ENCODE data around the gene TXNRD3. TPM values are rescaled to one million over a fixed set of nuclear protein-coding genes. Genes with fewer than 3 reads are reported as not detected.
"Not testable (repeated sequence)": the region's sequence is repeated elsewhere in the genome, so short reads cannot be mapped to it uniquely, and the experiment has no call there.

Gene TXNRD3
- total RNA-seq, 1 donor from 2014 or later, result 4.1 TPM

DNA sequence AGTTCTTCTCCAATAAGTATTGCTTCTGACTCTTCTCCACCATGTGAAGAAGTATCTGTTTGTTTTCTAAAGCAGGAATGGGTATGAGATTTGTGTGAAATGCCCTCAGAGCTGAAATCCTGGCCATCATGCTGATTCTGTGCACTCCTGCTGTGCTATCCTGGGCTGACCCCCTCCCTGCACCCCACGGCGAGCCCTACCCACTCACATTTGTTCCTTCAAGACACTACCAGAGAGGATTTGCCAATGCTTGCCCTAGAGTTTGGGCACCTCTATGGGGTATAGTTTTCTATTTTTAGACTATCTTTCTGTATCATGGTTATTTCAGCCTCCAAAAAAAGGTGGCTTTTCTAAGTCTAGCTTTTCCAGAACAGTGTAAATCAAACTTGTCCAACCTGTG lies 18.5 kb downstream of the TXNRD3 start:
- TF ChIP-seq, protein P1, sequence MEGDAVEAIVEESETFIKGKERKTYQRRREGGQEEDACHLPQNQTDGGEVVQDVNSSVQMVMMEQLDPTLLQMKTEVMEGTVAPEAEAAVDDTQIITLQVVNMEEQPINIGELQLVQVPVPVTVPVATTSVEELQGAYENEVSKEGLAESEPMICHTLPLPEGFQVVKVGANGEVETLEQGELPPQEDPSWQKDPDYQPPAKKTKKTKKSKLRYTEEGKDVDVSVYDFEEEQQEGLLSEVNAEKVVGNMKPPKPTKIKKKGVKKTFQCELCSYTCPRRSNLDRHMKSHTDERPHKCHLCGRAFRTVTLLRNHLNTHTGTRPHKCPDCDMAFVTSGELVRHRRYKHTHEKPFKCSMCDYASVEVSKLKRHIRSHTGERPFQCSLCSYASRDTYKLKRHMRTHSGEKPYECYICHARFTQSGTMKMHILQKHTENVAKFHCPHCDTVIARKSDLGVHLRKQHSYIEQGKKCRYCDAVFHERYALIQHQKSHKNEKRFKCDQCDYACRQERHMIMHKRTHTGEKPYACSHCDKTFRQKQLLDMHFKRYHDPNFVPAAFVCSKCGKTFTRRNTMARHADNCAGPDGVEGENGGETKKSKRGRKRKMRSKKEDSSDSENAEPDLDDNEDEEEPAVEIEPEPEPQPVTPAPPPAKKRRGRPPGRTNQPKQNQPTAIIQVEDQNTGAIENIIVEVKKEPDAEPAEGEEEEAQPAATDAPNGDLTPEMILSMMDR (IDR thresholded peaks at IDR 0.05; ENCODE audit: borderline replicate concordance), result no peak
- no peak for DNase-seq

DNA sequence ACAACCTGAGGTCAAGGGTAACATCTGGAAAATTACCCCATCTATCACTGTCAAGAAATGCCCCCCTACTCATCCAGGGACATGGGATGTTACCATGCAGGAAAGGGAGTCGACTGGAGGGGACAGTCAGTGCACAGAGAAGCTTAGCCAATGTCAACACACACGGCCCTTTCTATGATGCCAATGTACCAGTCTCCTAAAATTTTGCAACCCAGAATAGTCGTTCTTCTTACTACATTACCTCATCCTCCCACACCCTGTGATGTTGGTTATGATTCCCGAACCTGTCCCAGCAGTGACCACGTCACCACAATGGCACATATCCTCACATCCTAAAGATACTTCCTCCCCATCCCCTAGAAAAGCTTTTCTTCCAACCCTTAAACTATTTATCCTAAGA lies 20.1 kb downstream of the TXNRD3 start:
- DNase-seq, result no peak
- H3K4me1 ChIP-seq, result peaks cover 10% of the 10 kb centered on the region
- H3K4me3 ChIP-seq, result no peak overlapping the region
- H3K27ac ChIP-seq (replicated peaks), result no peak overlapping the region
- peaks cover 24% of the 10 kb centered on the region for H3K36me3 ChIP-seq
- no peaks in the 10 kb centered on the region for H3K9me3 ChIP-seq (replicated peaks)
- H3K27me3 ChIP-seq (ENCODE audit: low read depth), result no peaks in the 10 kb centered on the region
- intact Hi-C loops (cut with micrococcal nuclease), result no loop called here
- TF ChIP-seq, protein P1 (IDR thresholded peaks at IDR 0.05; ENCODE audit: borderline replicate concordance), result no peak

More for the DNA sequence above, 18.5 kb downstream of the TXNRD3 start:
- intact Hi-C loops (cut with micrococcal nuclease), result no loop called here
- Histone ChIP-seq H3K4me1 (peaks cover 10% of the 10 kb centered on the region), H3K4me3 (no peak overlapping the region), H3K27me3 (ENCODE audit: low read depth) (no peaks in the 10 kb centered on the region), H3K9me3 (replicated peaks) (no peaks in the 10 kb centered on the region), H3K27ac (replicated peaks) (no peak overlapping the region), H3K36me3 (peaks cover 11% of the 10 kb centered on the region)

DNA sequence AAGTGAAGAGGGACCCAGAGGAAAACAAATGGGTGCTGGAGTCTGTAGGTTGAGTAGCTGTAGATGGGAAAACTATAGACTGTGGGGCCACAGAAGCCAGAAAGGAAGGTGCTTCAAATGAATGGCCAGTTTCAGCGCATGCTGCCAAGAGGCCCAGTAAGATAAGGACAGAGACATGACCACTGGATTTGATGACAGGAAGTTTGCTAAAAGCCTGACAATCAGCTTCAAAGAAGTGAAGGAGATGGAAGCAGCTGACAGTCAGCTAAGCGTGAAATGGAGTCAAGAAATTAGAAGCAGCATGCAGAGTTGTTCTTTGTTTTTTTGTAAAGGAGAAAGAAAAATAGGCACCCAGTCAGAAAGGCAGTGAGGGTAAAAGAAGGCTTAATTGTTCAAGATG lies 24.9 kb downstream of the TXNRD3 start:
- no peak overlapping the region for H3K4me3 ChIP-seq
- peaks cover 49% of the 10 kb centered on the region for H3K36me3 ChIP-seq
- TF ChIP-seq, protein P1 (IDR thresholded peaks at IDR 0.05; ENCODE audit: borderline replicate concordance), result no peak
- intact Hi-C loops (cut with micrococcal nuclease), result no loop called here
- no peaks in the 10 kb centered on the region for H3K4me1 ChIP-seq
- H3K27ac ChIP-seq (replicated peaks), result no peak overlapping the region
- no peaks in the 10 kb centered on the region for H3K27me3 ChIP-seq (ENCODE audit: low read depth)
- no peaks in the 10 kb centered on the region for H3K9me3 ChIP-seq (replicated peaks)
- DNase-seq, result no peak

DNA sequence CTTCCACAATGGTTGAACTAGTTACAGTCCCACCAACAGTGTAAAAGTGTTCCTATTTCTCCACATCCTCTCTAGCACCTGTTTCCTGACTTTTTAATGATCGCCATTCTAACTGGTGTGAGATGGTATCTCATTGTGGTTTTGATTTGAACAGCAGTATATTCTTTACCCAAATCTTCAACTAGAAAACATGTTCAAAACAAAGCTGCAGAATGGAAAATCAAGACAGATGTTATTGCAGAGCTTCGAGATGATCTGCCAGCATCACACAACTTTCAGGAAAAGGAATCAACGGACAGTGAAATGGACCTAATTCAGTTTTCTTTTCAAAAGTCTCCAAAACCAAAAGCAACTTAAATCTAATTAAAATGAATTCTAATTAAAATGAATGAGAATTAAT lies 29.2 kb downstream of the TXNRD3 start:
- intact Hi-C loops (cut with micrococcal nuclease); H3K27me3 ChIP-seq (ENCODE audit: low read depth); H3K4me3 ChIP-seq; DNase-seq; H3K9me3 ChIP-seq (replicated peaks); H3K27ac ChIP-seq (replicated peaks): not testable (repeated sequence)
- peaks cover 34% of the 10 kb centered on the region for H3K36me3 ChIP-seq
- peaks cover 16% of the 10 kb centered on the region for H3K4me1 ChIP-seq

DNA sequence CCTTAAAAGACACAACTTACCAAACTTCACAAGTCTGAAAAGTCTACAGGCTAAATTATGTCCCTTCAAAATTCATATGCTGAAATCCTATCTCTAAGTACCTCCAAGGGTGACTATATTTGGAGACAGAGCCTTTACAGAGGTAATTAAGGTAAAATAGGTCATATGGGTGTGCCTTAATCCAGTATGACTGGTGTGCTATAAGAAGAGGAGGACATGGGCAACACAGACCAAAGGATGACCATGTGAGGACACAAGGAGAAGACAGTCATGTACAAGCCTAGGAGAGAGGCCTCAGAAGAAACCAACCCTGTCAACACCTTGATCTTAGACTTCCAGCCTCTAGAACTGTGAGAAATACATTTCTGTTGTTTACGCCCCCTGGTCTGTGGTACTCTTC lies 32.2 kb downstream of the TXNRD3 start:
- no peak for DNase-seq
- no peak overlapping the region for H3K4me3 ChIP-seq
- H3K9me3 ChIP-seq (replicated peaks), result no peaks in the 10 kb centered on the region
- no peak overlapping the region for H3K27ac ChIP-seq (replicated peaks)
- TF ChIP-seq, protein P1 (IDR thresholded peaks at IDR 0.05; ENCODE audit: borderline replicate concordance), result no peak
- H3K4me1 ChIP-seq, result peaks cover 18% of the 10 kb centered on the region
- no peaks in the 10 kb centered on the region for H3K27me3 ChIP-seq (ENCODE audit: low read depth)
- intact Hi-C loops (cut with micrococcal nuclease), result no loop called here
- H3K36me3 ChIP-seq, result peaks cover 6% of the 10 kb centered on the region

DNA sequence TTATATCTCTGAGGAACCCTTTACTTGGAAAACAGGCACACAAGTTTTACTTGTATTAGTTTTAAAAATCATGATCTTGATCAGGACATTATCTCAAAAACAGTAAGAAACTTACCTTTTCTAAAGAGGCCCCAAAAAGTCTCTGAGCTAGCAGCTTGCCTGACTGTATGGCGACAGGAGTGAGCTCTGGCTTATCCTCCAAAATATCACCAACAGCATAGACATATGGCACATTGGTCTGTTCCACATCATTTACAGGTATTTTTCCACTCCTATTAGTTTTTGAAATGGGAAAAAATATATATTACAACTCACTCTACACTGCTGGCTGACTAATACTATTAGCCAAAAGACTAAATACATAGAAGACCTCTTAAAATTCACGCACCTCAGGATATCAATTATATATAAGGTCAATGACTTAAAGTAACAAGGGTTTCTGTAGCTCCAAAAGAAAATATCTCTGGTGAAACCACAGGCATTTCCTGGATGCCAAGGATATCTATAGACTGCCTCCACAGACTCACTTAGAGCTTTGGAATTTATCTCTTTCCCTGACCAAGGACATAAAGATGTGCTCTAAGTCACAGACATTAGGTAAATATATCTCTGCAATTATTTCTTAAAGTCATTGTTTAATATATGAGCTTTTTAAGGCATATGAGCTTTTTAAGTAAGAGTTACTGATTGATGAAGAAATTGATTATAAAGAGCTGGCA lies 33.1 kb downstream of the TXNRD3 start:
- Histone ChIP-seq H3K4me3 (no peak overlapping the region), H3K4me1 (peaks cover 18% of the 10 kb centered on the region), H3K36me3 (no peaks in the 10 kb centered on the region), H3K27ac (replicated peaks) (no peak overlapping the region), H3K27me3 (ENCODE audit: low read depth) (no peaks in the 10 kb centered on the region), H3K9me3 (replicated peaks) (no peaks in the 10 kb centered on the region)
- intact Hi-C loops (cut with micrococcal nuclease), result no loop called here
- TF ChIP-seq, protein P1 (IDR thresholded peaks at IDR 0.05; ENCODE audit: borderline replicate concordance), result no peak
- DNase-seq, result no peak

Data from left ventricle myocardium inferior (tissue), 1 donor.